CD4-positive, alpha-beta T cell treated with Interleukin-10 for 1 hour (primary cell): ENCODE results near the gene TREH.
A peak's percentile ranks its signal among the peaks of the same experiment; 100 is the strongest.

Experiments
- DNase-seq: peaks from one replicate; pipeline ENCODE4 v3.0.0-alpha.2; 2020

TREH gene

DNA sequence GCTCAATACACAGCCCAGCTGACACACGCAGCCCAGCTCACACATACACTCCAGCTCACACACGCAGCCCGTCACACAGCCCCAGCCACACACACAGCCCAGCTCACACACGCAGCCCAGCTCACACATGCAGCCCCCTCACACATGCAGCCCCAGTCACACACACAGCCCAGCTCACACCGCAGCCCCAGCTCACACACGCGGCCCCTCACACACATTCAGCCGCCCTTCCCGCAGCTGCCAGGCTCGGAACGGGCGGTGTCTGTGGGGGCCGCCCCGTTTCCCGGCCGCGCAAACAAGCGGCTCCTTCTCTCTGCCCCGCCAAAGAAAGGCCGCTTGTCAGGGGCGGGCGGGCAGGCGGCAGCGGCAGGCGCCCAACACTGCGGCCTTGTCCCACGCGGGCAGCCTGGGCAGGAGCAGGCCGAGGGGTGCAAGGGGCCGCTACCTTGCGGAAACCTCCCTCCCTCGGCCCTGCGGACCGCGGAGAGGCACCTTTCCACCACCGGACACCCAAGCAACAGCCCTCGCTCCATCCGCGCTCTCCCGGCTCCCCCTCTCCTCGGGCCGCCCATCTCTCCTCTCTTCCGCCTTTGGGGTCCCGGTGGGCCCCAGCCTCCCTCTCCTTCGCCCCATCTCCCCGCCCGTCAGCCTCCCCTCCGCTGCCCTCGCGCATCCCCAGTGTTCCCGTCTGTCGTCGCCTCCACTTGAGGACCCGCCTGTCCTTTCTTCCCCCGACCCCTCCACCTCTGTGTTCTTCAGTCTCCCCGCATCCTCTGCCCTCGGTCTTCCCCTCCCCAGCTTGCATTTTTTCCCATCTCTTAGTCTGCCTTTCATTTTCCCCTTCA, 69.8 kb downstream of the TREH start:
- DNase-seq: peak; percentile 43

GRCh38 chr11:118608360-118609227, 70.9 kb downstream of the TREH start:
- peak; percentile 87 for DNase-seq

GRCh38 chr11:118607401-118608359, 71.8 kb downstream of the TREH start, which contains the start of gene PHLDB1:
Gene PHLDB1, plus strand, starts transcription at chr11:118607615. Its CDS starts 6,222 bp downstream, at chr11:118613837.
- peak; percentile 53 for DNase-seq
